GM20431 (cell line): ENCODE results near the gene SYNPR.

Source experiments
- in situ Hi-C: fragments of 300-500 bp; cut with MseI, MboI; formaldehyde crosslinking; loops from one replicate; pipeline ENCODE4 v1.15.0; 2020; ENCODE audit warnings: low sequenced_read_pairs; ENCODE audit not compliant: unreplicated experiment

SYNPR gene

DNA sequence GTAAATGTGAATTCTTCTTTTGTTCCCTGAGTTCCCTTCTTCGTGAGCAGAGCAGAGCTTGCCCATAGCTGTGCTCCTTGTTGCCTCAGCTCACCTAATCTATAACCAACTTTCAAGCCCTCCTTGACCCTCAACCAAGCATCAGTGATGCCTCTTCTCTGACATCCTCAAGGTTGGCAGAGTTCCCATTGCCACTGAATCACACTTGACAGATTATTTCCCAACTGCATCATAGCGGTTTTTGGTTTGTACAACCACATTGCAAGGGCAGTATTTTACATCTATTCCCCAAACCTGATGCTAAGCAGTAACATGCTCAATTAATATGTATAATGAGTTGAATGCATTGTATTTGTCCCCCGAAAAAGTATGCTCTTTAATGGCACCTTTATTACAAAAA lies 241.3 kb downstream of the SYNPR start:
- in situ Hi-C loops: no loop called here

DNA sequence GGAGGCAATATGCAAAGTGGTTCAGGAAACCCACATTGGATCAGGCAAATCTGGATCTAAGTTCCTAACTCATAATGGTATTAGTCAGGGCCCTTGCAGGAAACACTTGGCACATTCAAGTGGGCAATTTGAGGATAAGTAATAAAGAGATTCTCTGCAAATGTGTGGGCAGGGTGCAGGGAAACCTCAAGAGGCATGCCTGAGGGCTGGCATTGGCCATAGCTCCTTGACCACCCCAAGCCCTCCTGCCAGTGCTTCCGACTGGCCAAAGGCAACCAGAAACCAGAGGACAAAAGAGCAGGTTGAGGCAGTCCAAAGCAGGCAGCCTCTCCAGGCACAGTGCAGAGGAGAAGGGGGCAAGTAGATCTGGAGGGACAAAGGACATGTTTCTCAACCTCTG lies 243.5 kb downstream of the SYNPR start:
- in situ Hi-C loops: no loop called here

DNA sequence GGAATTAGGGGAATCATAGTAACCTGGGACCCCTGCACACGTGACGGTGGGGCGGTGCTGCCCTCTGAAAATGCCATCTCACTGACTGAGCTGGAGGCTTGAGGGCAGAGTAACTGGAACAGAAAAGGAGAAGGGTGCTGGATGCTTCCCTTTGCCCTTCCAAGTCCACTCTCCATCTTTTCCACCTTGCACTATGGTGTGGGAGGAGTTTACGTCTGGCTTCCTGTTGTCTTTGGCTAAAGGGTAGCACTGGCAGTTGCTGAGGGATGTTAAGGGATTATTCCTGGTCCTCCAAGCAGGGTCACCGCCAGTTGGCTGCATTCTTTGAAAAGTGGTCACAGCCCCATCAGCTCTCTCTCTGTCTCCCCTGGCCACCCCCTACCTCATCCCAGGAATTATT lies 245.0 kb downstream of the SYNPR start:
- in situ Hi-C loops: no loop called here

DNA sequence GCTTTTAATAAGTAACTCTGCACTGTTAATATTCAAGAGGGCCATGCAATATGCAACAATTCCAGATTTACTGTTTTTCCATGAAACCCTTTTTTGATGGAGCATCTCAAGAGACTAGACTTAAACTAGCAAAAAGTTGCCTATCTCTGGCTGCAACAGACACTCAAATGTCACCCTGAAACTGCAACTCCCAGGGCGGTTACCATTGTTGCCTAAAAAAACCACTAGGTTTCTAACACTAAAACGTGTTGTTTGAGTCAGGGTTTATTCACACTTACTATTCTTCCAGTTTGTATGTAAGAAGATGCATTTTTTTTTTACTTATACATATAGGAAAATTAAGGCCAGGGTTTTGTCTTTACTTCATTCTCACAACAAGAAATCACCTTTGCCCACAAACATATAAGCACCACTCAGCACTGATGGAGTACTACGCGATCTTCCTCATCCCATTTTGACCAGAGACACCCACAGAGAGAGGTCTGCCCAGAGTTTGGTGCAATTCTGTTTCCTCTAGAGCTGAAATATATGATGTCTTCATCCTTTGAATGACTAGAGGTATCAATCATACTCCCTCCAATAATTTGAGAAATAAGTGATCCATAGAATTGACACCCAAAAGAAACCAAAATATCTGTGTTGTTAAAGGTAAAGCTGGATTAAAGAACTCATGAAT lies 250.4 kb downstream of the SYNPR start:
- in situ Hi-C loops: no loop called here

DNA sequence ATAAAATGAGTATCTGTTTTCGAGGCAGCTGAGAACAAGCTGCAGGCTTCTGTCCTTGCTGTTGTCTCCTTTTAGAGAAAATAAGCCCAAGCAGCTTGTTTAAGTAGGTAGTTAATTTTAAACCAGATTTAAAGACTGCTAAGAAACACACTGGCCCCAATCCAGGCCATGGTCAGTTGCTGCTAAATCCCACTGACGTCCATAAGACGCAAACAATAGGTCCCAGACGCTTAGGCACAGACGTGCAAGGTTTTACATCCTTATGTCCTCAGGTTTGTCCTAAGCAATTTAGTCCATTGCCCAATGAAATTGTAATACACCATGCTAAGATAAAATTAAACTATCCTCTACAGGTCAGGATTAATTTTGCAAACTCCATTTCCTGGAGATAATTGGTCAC lies 254.4 kb downstream of the SYNPR start:
- in situ Hi-C loops: no loop called here

DNA sequence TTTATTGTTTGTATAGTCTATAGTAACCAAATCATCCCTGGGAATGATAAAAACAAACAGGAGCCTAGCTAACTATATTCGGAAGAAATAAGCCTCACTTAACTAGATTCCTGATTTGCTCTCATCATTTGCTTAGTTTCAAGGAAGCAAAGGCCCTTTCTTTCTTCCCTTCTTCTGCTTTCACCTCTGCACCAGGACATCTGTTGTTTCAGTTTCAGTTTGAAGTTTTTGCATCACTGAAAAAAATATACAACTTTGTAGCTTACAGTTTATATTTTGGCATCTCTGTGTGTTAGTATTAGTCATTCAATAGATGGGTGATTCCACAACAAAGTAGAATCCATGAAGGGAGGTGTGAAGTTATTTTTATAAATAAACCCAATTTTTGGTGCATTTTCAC lies 260.8 kb downstream of the SYNPR start:
- in situ Hi-C loops: no loop called here

DNA sequence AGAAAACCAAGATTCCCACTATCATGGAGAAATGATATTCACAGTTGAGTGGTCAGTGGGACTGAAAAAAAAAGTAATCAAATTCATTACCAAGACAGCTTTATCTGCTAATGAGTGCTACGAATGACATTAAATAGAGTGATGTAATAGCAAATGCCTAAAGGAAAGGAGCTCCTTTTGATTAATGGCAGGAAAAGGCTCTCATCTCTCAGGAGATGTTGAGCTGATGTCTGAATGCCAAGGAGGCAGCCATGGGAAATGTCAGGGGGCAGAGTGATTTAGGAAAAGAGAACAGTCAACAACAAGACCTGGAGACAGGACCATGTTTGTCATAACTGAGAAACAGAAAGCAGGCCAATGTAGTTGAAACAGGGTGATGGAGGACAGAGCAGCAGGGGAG lies 277.7 kb downstream of the SYNPR start:
- in situ Hi-C loops: no loop called here

DNA sequence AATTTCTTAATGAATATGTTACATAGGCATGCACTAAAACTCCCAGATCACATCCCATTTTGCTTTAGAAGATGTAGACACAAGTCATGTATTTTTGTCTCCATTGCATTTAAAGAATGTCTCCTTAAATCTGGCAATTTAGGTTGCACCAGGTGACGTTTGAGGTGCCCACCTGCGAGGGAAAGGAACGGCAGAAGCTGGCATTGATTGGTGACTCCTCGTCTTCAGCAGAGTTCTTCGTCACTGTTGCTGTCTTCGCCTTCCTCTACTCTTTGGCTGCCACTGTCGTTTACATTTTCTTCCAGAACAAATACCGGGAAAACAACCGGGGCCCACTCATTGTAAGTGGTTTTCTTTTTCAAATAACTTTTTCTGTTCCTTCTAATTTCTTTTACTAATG lies 278.3 kb downstream of the SYNPR start:
- in situ Hi-C loops: no loop called here

DNA sequence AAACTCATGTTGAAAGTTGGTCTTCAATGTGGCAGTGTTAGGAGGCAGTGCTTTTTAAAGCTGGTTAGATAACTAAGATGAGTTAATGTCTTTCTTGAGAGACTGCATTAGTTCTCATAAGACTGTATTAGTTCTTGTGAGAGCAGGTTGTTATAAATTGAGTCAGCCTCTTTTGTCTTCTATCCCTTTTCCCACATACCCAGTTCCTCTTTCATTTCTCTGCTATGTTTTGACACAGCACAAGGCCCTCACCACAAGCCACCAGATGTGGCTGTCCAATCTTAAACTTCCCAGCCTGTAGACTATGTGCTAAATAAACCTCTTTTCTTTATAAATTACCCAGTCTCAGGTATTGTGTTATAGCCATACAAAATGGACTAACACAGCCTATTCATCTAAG lies 279.8 kb downstream of the SYNPR start:
- in situ Hi-C loops: no loop called here

DNA sequence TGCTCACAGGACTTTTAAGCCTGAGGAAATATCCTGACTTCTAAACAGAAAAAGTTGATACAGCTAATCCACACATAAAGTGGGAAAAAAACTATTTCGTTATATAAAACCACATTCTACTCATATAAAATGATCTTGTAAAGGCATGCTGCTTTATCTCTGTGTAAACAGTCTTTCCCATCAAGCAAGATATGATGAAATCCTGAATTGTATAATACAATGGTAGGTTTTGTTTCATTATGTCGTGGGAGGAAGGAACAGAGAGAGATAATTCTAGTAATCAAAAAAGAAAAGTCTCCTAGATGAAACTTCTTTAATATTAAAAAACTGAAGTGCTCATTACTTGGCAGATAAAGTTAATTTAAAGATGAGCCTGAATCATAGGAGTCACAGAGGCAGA lies 281.8 kb downstream of the SYNPR start:
- in situ Hi-C loops: no loop called here

DNA sequence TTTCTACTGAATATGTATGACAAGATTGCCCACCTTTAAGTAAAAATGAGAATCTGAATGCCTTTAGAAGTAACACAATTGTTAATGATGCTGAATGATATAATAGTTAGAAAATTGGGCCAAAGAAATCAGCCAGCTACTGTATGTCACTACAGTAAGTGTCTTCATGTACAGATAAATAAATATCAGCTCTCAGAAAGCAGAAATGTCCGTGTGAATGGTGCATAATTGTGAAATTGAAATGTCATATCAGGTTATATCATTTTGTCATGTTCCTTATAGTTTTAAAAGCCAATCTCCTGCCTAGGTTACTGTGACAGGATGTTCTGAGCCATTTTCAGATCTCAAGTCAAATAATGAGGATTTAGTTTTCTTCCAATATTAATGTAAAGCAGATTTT lies 283.8 kb downstream of the SYNPR start:
- in situ Hi-C loops: no loop called here

DNA sequence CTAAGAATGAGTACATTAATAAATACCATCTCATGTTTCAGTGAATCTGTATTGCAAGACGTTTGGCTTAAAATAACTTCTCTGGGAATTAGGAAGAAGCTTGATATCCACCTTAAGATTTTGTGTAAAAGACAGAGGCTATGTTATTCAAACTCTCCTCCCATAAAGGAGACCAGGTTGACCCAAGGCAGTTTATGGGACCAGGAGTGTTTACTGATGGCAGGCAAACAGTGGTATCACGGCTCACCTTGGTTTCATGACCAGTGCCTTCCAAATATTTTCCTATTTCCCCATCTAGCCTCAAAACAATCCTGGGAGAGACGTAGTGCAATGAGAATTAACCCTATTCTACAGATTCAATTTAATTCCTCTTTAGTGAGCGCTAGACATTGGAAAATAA lies 284.2 kb downstream of the SYNPR start:
- in situ Hi-C loops: no loop called here

DNA sequence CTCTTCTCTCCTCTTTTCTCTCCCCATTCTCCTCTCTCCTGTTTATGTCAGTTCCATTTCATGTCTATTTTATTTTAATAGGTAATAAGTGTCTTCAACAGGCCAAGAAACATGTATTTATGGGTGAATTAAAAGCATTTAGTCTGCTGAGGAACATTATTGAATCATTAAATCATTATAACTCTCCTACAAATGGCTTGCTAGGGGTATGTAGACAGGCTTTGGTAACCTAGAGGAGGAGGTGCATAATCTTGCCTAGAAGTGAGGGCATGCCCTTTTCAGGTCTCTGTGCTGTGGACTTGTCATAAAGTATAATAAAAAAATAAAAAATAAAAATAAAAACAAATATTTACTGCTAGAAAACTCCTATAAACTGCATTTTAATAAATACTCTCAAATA lies 285.5 kb downstream of the SYNPR start:
- in situ Hi-C loops: no loop called here

DNA sequence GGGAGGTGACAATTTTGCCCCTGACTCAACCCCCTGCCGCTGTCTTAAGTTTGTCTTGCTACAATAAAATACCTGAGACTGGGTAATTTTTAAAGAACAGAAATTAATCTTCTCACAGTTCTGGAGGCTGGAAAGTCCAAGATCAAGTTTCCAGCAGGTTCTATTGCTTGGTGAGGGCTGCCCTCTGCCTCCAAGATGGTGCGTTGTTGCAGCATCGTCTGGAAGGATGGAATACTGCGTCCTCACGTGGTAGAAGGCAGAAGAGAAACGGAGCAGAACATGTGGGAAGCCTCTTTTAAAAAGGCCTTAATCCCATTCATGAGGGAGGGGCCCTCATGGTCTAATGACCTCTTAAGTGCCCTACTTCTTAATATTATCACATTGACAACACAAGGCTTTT lies 287.1 kb downstream of the SYNPR start:
- in situ Hi-C loops: no loop called here

DNA sequence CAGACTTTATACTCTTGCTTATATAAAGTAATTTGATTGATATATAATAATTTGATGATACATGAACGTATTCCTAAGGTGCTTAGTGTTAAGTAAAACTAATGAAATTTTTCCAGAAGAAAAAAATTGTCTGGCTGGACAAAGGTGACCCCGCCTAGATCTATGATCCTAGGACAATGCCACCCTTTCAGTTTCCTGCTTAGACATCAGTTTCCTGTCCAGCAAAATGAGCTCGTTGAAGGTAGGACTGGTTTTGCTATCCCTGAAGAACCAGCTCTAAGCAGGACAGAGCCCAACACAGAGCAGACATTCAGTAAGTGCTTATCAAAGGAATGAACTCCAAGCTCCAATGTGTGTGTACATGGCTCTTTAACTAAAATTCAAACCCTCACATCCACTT lies 293.6 kb downstream of the SYNPR start:
- in situ Hi-C loops: no loop called here

DNA sequence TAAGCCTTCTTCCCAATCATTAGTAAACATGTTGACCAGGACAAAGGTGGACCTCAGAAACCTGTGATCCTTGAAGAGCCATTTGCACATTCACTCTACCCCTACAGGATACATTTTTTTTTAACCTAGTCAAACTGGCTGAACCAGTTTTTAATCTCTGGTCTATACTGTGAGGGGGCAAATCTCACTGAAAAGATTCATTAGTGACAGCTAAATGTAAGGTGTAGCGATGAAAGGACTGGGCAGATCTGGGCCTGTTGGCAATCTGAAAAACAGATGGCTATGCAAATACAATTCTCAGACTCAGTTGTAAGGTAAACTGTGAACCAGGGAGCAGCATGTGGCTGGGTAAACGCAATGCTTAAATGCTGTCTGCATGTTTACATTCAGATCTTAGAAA lies 298.7 kb downstream of the SYNPR start:
- in situ Hi-C loops: no loop called here

DNA sequence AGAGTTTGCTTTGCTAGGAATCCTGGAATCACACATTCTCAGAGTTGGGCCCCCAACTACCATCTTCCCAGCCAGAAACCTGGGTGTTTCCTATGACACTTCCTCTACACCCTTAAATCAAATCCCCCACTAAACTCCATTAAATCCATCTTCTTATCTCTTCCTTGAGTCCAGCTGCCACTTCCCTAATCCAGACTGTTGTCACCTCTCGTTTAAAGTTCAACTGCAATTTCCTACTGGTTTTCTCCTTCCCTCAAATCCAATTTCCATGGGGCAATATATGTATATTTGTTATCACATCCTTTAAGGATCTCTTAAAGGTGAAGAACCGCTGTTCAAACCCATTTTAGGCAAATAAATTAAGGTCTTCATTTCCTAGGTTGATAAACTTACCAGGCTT lies 300.8 kb downstream of the SYNPR start:
- in situ Hi-C loops: no loop called here

DNA sequence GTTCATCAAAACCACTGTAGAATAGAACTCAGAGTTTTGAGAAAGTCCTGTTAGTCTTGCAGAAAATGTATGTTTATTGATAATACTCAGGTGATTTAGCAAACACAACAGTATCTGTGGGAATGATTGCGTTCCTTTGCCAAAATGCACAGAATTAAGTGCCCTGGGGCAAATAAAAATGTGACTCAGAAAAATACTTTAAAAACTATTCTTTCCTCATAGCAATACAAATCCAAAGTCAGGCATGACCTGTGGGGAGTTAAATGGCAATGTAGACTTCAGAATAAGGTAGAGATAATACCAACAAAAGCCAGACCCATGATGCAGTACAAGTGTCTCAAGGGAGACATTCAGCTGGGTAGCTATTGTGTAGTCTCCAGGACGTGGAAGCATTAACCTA lies 302.0 kb downstream of the SYNPR start:
- in situ Hi-C loops: no loop called here

DNA sequence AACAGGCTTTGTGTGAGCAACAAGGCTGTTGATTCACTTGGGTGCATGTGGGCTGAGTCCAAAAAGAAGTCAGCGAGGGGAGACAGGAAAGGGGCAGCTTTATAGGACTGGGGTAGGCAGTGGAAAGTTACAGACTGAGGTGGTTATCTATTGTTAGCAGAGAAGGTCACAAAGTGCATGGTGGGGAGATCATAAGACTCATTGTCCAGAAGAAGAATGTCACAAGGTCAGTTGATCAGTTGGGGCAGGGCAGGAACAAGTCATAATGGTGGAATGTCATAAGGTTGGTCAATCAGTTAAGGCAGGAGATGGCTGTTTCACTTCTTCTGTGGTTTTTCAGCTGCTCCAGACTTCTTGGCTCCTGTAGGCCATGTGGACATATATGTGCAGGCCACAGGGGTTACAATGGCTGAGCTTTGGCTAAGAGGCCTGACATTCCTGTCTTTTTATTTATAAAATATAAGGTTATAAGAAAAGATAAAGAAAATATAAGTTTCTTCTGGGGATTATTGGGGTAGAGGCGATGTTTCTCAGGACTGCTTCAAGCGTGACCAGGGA lies 304.9 kb downstream of the SYNPR start:
- in situ Hi-C loops: no loop called here

DNA sequence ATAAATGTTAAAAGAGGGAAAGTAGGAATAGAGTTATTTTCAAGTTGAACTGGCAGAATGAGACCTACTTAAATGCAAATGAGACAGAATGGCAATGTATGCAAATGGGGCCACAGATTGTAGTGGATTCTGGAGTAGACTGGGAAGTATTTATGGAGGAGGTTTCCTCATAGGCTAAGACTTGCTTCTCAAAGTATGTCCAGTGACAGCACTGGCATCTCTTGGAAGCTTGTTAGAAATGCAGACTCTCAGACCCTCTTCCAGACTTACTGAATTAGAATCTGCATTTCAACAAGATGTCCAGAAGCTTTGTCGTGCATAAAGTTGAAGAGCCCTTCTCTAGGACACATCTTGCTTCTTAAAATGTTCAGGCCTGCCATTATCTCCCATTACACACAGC lies 306.6 kb downstream of the SYNPR start:
- in situ Hi-C loops: no loop called here

DNA sequence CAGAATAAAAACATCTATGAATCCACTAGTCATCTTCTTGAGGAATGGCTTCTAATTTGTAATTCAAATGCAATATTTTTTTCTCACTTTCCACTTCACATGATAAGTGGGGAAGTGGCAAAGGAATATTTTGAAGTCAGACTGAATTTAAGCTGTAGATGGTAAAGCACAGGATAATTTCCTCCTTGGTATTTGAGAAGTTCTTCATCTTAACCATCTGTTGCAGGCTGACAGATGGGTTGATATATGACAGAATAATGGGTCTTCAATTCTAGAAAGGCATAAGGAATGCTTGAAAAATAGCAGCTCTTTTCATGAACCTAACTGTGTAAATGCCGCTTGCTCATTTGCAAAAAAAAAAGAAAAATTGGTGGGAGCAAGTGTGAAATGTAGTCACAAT lies 307.8 kb downstream of the SYNPR start:
- in situ Hi-C loops: no loop called here

DNA sequence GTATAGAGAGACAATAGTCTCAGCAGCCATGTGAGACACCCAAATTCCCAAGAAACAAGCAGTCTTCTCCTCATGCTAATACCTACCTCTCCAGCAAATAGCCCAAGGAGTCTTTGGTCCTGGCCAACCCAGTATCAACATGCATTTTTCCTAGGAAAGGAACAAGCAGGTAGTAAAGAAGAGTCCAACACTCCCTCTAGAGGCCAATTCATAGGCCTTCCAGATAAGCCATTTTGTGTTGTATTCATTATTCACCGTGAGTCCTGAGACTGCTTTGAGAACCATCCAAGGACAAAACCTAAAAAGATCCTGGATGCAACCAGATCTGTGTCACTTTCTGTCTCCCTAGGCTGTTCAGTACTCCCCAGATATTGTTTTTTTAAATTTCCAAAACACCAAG lies 310.8 kb downstream of the SYNPR start:
- in situ Hi-C loops: no loop called here
